H9 (cell line): ENCODE measurements around the gene GP1BA. TPM values are rescaled to one million over a fixed set of nuclear protein-coding genes. Genes with fewer than 3 reads are reported as not detected.

ENCODE experiments used
- DNase-seq: peaks from one replicate; pipeline ENCODE4 v3.0.0-alpha.2; 2017
- H2AFZ ChIP-seq: one replicate; pipeline ENCODE4 v1.6.1; 2013; ENCODE audit warnings: mild to moderate bottlenecking, low read length, control low read depth, moderate library complexity
- H2AK5ac ChIP-seq: 2 replicates; pipeline ENCODE4 v1.6.1; 2013; ENCODE audit warnings: low read length, control low read depth, mixed read lengths; ENCODE audit not compliant: insufficient read length
- H2BK120ac ChIP-seq: one replicate; pipeline ENCODE4 v1.6.1; 2013; ENCODE audit warnings: low read depth, mild to moderate bottlenecking, low read length, control low read depth, inconsistent platforms; ENCODE audit not compliant: poor library complexity, severe bottlenecking
- H2BK12ac ChIP-seq: 2 replicates; pipeline ENCODE4 v1.6.1; 2013; ENCODE audit warnings: low read length, control low read depth, mixed read lengths, low read depth; ENCODE audit not compliant: insufficient read length
- H2BK15ac ChIP-seq: 2 replicates; pipeline ENCODE4 v1.6.1; 2013; ENCODE audit warnings: low read depth, low read length, control low read depth
- H2BK20ac ChIP-seq: one replicate; pipeline ENCODE4 v1.6.1; 2013; ENCODE audit warnings: low read depth, mild to moderate bottlenecking, low read length, control low read depth, inconsistent platforms; ENCODE audit not compliant: poor library complexity, severe bottlenecking
- H2BK5ac ChIP-seq: 2 replicates; pipeline ENCODE4 v1.6.1; 2013; ENCODE audit warnings: low read length, control low read depth, mixed read lengths; ENCODE audit not compliant: insufficient read length
- H3K14ac ChIP-seq: 2 replicates; pipeline ENCODE4 v1.6.1; 2013; ENCODE audit warnings: low read length, control low read depth; ENCODE audit not compliant: insufficient read depth
- H3K18ac ChIP-seq: 2 replicates; pipeline ENCODE4 v1.6.1; 2013; ENCODE audit warnings: low read depth, mild to moderate bottlenecking, mixed read lengths, low read length, control low read depth; ENCODE audit not compliant: insufficient read length
- H3K23ac ChIP-seq: 2 replicates; pipeline ENCODE4 v1.6.1; 2013; ENCODE audit warnings: low read length, control low read depth, mixed read lengths, low read depth; ENCODE audit not compliant: insufficient read length
- H3K23me2 ChIP-seq: 2 replicates; pipeline ENCODE4 v1.6.1; 2013; ENCODE audit warnings: low read depth, mild to moderate bottlenecking, mixed read lengths, low read length, control low read depth; ENCODE audit not compliant: insufficient read length, poor library complexity, severe bottlenecking
- H3K27ac ChIP-seq: 2 replicates; pipeline ENCODE4 v1.5.1; 2013; ENCODE audit warnings: low read length, control low read depth, mixed read lengths, low read depth; ENCODE audit not compliant: insufficient read length
- H3K27me3 ChIP-seq: 2 replicates; pipeline ENCODE4 v1.6.1; 2013; ENCODE audit warnings: low read length, control low read depth, inconsistent platforms; ENCODE audit not compliant: insufficient read depth
- H3K4ac ChIP-seq: 2 replicates; pipeline ENCODE4 v1.6.1; 2013; ENCODE audit warnings: low read depth, mild to moderate bottlenecking, control low read depth, inconsistent platforms, low read length, moderate library complexity
- H3K4me1 ChIP-seq: 2 replicates; pipeline ENCODE4 v1.6.1; 2013; ENCODE audit warnings: low read length, control low read depth, inconsistent platforms; ENCODE audit not compliant: insufficient read depth
- H3K4me2 ChIP-seq: 2 replicates; pipeline ENCODE4 v1.6.1; 2013; ENCODE audit warnings: low read length, control low read depth, mixed read lengths; ENCODE audit not compliant: insufficient read length, insufficient read depth
- H3K56ac ChIP-seq: 2 replicates; pipeline ENCODE4 v1.6.1; 2013; ENCODE audit warnings: low read depth, mild to moderate bottlenecking, mixed read lengths, low read length, control low read depth; ENCODE audit not compliant: insufficient read length
- H3K79me1 ChIP-seq: 2 replicates; pipeline ENCODE4 v1.6.1; 2013; ENCODE audit warnings: low read depth, mild to moderate bottlenecking, moderate library complexity, low read length, control low read depth, inconsistent platforms; ENCODE audit not compliant: insufficient read depth, poor library complexity, severe bottlenecking
- H3K79me2 ChIP-seq: 2 replicates; pipeline ENCODE4 v1.6.1; 2013; ENCODE audit warnings: low read length, control low read depth, inconsistent platforms; ENCODE audit not compliant: insufficient read depth
- H3K9ac ChIP-seq: 2 replicates; pipeline ENCODE4 v1.6.1; 2013; ENCODE audit warnings: low read length, control low read depth, mixed read lengths; ENCODE audit not compliant: insufficient read length; ENCODE audit errors: extremely low read depth
- H3K9me3 ChIP-seq: one replicate; pipeline ENCODE4 v1.6.1; 2013; ENCODE audit warnings: low read depth, low read length, inconsistent platforms; ENCODE audit not compliant: control insufficient read depth
- H3T11ph ChIP-seq: one replicate; pipeline ENCODE4 v1.6.1; 2013; ENCODE audit warnings: mild to moderate bottlenecking, low read length, control low read depth, inconsistent platforms
- H4K20me1 ChIP-seq: one replicate; pipeline ENCODE4 v1.6.1; 2013; ENCODE audit not compliant: control insufficient read depth, insufficient read length, insufficient read depth
- H4K5ac ChIP-seq: 2 replicates; pipeline ENCODE4 v1.6.1; 2013; ENCODE audit warnings: low read depth, mild to moderate bottlenecking, mixed read lengths, low read length, control low read depth; ENCODE audit not compliant: insufficient read length
- H4K8ac ChIP-seq: replicated peaks from 2 replicates; pipeline ENCODE4 v1.6.1; 2013; ENCODE audit warnings: low read length, control low read depth, mixed read lengths, low read depth; ENCODE audit not compliant: insufficient read length
- H4K91ac ChIP-seq: 2 replicates; pipeline ENCODE4 v1.6.1; 2013; ENCODE audit warnings: low read depth, mild to moderate bottlenecking, moderate library complexity, mixed read lengths, low read length, control low read depth; ENCODE audit not compliant: insufficient read length
- H3K27ac Mint-ChIP-seq, 3 experiments: 2 replicates in 2 of 3; 3 replicates in 1 of 3; pipeline ENCODE4 v1.8.0; 2020 to 2021; ENCODE audit warnings: mixed read lengths in 3 of 3, mild to moderate bottlenecking in 1 of 3, moderate library complexity in 1 of 3
- H3K27me3 Mint-ChIP-seq: 2 replicates; pipeline ENCODE4 v1.8.0; 2021; ENCODE audit warnings: low read depth, mild to moderate bottlenecking, moderate library complexity, mixed read lengths
- H3K36me3 Mint-ChIP-seq, 3 experiments: 2 replicates in 2 of 3; 3 replicates in 1 of 3; pipeline ENCODE4 v1.8.0; 2020 to 2021; ENCODE audit warnings: low read depth in 3 of 3, mixed read lengths in 3 of 3; ENCODE audit not compliant: insufficient read depth in 1 of 3
- H3K4me1 Mint-ChIP-seq, 2 experiments: 2 replicates each; pipeline ENCODE4 v1.8.0; 2020; ENCODE audit warnings: mixed read lengths in 2 of 2
- H3K4me3 Mint-ChIP-seq, 2 experiments: 2 replicates in 1 of 2; 3 replicates in 1 of 2; pipeline ENCODE4 v1.8.0; 2020 to 2021; ENCODE audit warnings: mild to moderate bottlenecking in 2 of 2, mixed read lengths in 2 of 2, moderate library complexity in 1 of 2
- H3K9me3 Mint-ChIP-seq, 2 experiments: 2 replicates in 1 of 2; 3 replicates in 1 of 2; pipeline ENCODE4 v1.8.0; 2020; ENCODE audit warnings: mild to moderate bottlenecking in 2 of 2, mixed read lengths in 2 of 2, moderate library complexity in 1 of 2
- WGBS: extraction: QIAGEN DNeasy Blood & Tissue Kit; methylation state at CpG from one replicate; pipeline ENCODE4 v1.1.7; 2013; ENCODE audit warnings: missing lambda C conversion rate, low lambda C conversion rate, mixed read lengths; ENCODE audit not compliant: insufficient read length; ENCODE audit errors: extremely low coverage; 5-methylcytosine and 5-hydroxymethylcytosine counted together
- total RNA-seq: library from RNA; stranded (reverse); gene quantifications from 2 replicates; pipeline ENCODE4 v1.2.1, GENCODE V29; 2021
- TF ChIP-seq, protein P1 (sequence below): fragments of 200-600 bp; sonication (generic); conservative IDR thresholded peaks from 3 replicates; pipeline ENCODE4 v1.8.0; 2021; ENCODE audit warnings: antibody characterized with exemption, mild to moderate bottlenecking

Gene GP1BA
- total RNA-seq, 1 experiment from 2014 or later = not detected

DNA sequence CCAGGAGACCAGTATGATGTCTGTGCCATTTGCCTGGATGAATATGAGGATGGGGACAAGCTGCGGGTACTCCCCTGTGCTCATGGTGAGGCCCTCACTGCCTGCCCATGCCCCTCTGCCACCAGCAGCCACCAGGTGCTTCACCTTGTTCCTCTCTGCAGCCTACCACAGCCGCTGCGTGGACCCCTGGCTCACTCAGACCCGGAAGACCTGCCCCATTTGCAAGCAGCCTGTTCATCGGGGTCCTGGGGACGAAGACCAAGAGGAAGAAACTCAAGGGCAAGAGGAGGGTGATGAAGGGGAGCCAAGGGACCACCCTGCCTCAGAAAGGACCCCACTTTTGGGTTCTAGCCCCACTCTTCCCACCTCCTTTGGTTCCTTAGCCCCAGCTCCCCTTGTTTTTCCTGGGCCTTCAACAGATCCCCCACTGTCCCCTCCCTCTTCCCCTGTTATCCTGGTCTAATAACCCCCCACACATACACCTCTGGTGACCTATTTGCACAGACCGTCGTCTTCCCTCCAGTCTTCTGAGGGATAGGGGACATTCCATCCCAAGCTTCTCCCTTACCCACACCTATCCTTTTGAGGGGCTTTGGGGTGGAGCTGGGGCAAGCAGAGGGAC lies 12.6 kb downstream of the GP1BA start:
- Mint-ChIP-seq H3K27me3 (peaks cover 6% of the 10 kb centered on the region), H3K27ac (peak overlapping the region; percentile 83 to 92 (median 91); a peak in 5 of 7 replicates), H3K36me3 (peaks cover 32 to 67% (median 53%) of the 10 kb centered on the region in 3 experiments), H3K9me3 (peaks cover 0 to 2% of the 10 kb centered on the region in 2 experiments; a peak in 2 of 5 replicates), H3K4me3 (peak overlapping the region; percentile 7 to 16; a peak in 3 of 5 replicates), H3K4me1 (peaks cover 28 to 33% of the 10 kb centered on the region in 2 experiments)
- H2BK12ac ChIP-seq = no peak overlapping the region
- no peak overlapping the region for H2AK5ac ChIP-seq
- no peak overlapping the region for H2BK5ac ChIP-seq
- peaks cover 4% of the 10 kb centered on the region for H3K79me1 ChIP-seq
- no peak overlapping the region for H2BK20ac ChIP-seq
- no peak overlapping the region for H3K4me2 ChIP-seq
- peak; percentile 44 for DNase-seq
- no peak overlapping the region for H4K91ac ChIP-seq
- H3K23me2 ChIP-seq = peaks cover 19% of the 10 kb centered on the region
- no peaks in the 10 kb centered on the region for H3K9me3 ChIP-seq
- H4K20me1 ChIP-seq = no peaks in the 10 kb centered on the region
- H3K9ac ChIP-seq = no peak overlapping the region
- H3K23ac ChIP-seq = no peak overlapping the region
- H3K18ac ChIP-seq = no peak overlapping the region
- H3K56ac ChIP-seq = no peak overlapping the region
- no peak overlapping the region for H3K4ac ChIP-seq
- no peak overlapping the region for H2BK15ac ChIP-seq
- TF ChIP-seq, protein P1, sequence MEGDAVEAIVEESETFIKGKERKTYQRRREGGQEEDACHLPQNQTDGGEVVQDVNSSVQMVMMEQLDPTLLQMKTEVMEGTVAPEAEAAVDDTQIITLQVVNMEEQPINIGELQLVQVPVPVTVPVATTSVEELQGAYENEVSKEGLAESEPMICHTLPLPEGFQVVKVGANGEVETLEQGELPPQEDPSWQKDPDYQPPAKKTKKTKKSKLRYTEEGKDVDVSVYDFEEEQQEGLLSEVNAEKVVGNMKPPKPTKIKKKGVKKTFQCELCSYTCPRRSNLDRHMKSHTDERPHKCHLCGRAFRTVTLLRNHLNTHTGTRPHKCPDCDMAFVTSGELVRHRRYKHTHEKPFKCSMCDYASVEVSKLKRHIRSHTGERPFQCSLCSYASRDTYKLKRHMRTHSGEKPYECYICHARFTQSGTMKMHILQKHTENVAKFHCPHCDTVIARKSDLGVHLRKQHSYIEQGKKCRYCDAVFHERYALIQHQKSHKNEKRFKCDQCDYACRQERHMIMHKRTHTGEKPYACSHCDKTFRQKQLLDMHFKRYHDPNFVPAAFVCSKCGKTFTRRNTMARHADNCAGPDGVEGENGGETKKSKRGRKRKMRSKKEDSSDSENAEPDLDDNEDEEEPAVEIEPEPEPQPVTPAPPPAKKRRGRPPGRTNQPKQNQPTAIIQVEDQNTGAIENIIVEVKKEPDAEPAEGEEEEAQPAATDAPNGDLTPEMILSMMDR = no peak
- WGBS = no CpG with 5 or more reads among the region's 8 CpGs
- H3T11ph ChIP-seq = no peak overlapping the region
- no peak overlapping the region for H4K5ac ChIP-seq
- no peak overlapping the region for H3K14ac ChIP-seq
- H3K79me2 ChIP-seq = peaks cover 15% of the 10 kb centered on the region; the same call in 1 of the 2 replicates
- no peak overlapping the region for H4K8ac ChIP-seq
- no peak overlapping the region for H2AFZ ChIP-seq
- no peak overlapping the region for H2BK120ac ChIP-seq
- H3K4me1 ChIP-seq = no peaks in the 10 kb centered on the region
- H3K27me3 ChIP-seq = no peaks in the 10 kb centered on the region
- H3K27ac ChIP-seq = peak overlapping the region; percentile 5
